HepG2 (cell line): ENCODE data around the gene C5orf47. TPM values are rescaled to one million over a fixed set of nuclear protein-coding genes. Genes with fewer than 3 reads are reported as not detected.

ENCODE experiments used
- ARHGAP35 ChIP-seq: sonication (generic); formaldehyde crosslinking; IDR thresholded peaks from 2 replicates; pipeline ENCODE4 v1.9.0; 2022; ENCODE audit warnings: mild to moderate bottlenecking, inconsistent platforms, moderate library complexity, missing genetic modification reagents, borderline replicate concordance
- CBX5 ChIP-seq: sonication (generic); formaldehyde crosslinking; IDR thresholded peaks from 2 replicates; pipeline ENCODE4 v1.4.0; 2020; ENCODE audit warnings: missing genetic modification reagents, borderline replicate concordance
- CEBPG ChIP-seq: IDR thresholded peaks from 2 replicates; pipeline ENCODE4 v1.6.1; 2016
- DR1 ChIP-seq: sonication (generic); formaldehyde crosslinking; IDR thresholded peaks from 2 replicates; pipeline ENCODE4 v1.8.0; 2021; ENCODE audit warnings: mild to moderate bottlenecking, missing genetic modification reagents, inconsistent platforms
- ELF3 ChIP-seq: IDR thresholded peaks from 2 replicates; pipeline ENCODE4 v1.6.1; 2016; ENCODE audit warnings: missing genetic modification reagents, missing compliant biosample characterization
- FLYWCH1 ChIP-seq: sonication (generic); formaldehyde crosslinking; IDR thresholded peaks from 2 replicates; pipeline ENCODE4 v1.8.1; 2023; ENCODE audit warnings: mild to moderate bottlenecking, missing genetic modification reagents
- HCFC1 ChIP-seq: fragments of 150-350 bp; IDR thresholded peaks from 2 replicates; pipeline ENCODE4 v1.6.1; 2014; ENCODE audit warnings: low read depth, low read length
- KDM5A ChIP-seq: fragments of 200-600 bp; sonication (generic); IDR thresholded peaks from 2 replicates; pipeline ENCODE4 v1.7.0; 2018; ENCODE audit warnings: antibody characterized with exemption, mild to moderate bottlenecking, low read length, borderline replicate concordance
- KLF12 ChIP-seq: sonication (generic); formaldehyde crosslinking; IDR thresholded peaks from 2 replicates; pipeline ENCODE4 v1.4.0; 2020; ENCODE audit warnings: missing genetic modification reagents, borderline replicate concordance
- MYC ChIP-seq: sonication (generic); formaldehyde crosslinking; IDR thresholded peaks from 2 replicates; pipeline ENCODE4 v1.9.0; 2021; ENCODE audit warnings: missing genetic modification reagents, borderline replicate concordance
- ONECUT2 ChIP-seq: sonication (generic); formaldehyde crosslinking; IDR thresholded peaks from 2 replicates; pipeline ENCODE4 v1.4.0; 2020; ENCODE audit warnings: missing genetic modification reagents
- SMARCE1 ChIP-seq: fragments of 450-650 bp; IDR thresholded peaks from 2 replicates; pipeline ENCODE4 v1.6.1; 2017; ENCODE audit warnings: borderline replicate concordance
- SNAI1 ChIP-seq: sonication (generic); formaldehyde crosslinking; IDR thresholded peaks from 2 replicates; pipeline ENCODE4 v1.5.0; 2020; ENCODE audit warnings: mild to moderate bottlenecking, missing genetic modification reagents, borderline replicate concordance
- SOX13 ChIP-seq, 3 experiments: fragments of 450-650 bp in 1 of 3; sonication (generic) in 1 of 3; formaldehyde crosslinking in 1 of 3; IDR thresholded peaks in 2 of 3; conservative IDR thresholded peaks in 1 of 3; 2 replicates each; pipeline versions ENCODE4 v1.5.0 to v1.6.1; 2016 to 2020; ENCODE audit warnings: antibody characterized with exemption in 1 of 3, mild to moderate bottlenecking in 1 of 3, missing compliant biosample characterization in 1 of 3, missing genetic modification reagents in 1 of 3, moderate library complexity in 1 of 3
- TARDBP ChIP-seq: sonication (generic); formaldehyde crosslinking; IDR thresholded peaks from 2 replicates; pipeline ENCODE4 v1.8.0; 2022; ENCODE audit warnings: mild to moderate bottlenecking, missing genetic modification reagents
- WIZ ChIP-seq: sonication (generic); formaldehyde crosslinking; IDR thresholded peaks from 2 replicates; pipeline ENCODE4 v1.5.1; 2020; ENCODE audit warnings: mild to moderate bottlenecking, missing genetic modification reagents
- ZBTB3 ChIP-seq: sonication (generic); formaldehyde crosslinking; IDR thresholded peaks from 2 replicates; pipeline ENCODE4 v1.4.0; 2020; ENCODE audit warnings: low read depth, mild to moderate bottlenecking, moderate library complexity, missing genetic modification reagents, borderline replicate concordance
- ZBTB38 ChIP-seq: sonication (generic); formaldehyde crosslinking; IDR thresholded peaks from 2 replicates; pipeline ENCODE4 v1.5.1; 2020; ENCODE audit warnings: mild to moderate bottlenecking, missing genetic modification reagents
- ZFP1 ChIP-seq: IDR thresholded peaks from 2 replicates; pipeline ENCODE4 v1.6.1; 2016
- ZNF296 ChIP-seq: sonication (generic); formaldehyde crosslinking; conservative IDR thresholded peaks from 2 replicates; pipeline ENCODE4 v1.5.0; 2020; ENCODE audit warnings: mild to moderate bottlenecking, missing genetic modification reagents
- ZSCAN29 ChIP-seq: sonication (generic); formaldehyde crosslinking; conservative IDR thresholded peaks from 2 replicates; pipeline ENCODE4 v1.4.0; 2020; ENCODE audit warnings: mild to moderate bottlenecking, missing genetic modification reagents
- polyA plus RNA-seq, 8 experiments: library from polyadenylated mRNA; depleted of rRNA in 3 of 8; stranded (reverse) in 7 of 8; unstranded in 1 of 8; fragments of >200 nt; fragmentation: Illumina TruSeq in 4 of 8; extraction: Trizol in 4 of 8; gene quantifications; 2 replicates each; pipeline versions ENCODE4 v1.2.1 to v1.2.3, GENCODE V29; 2011 to 2016; ENCODE audit warnings: low read depth in 4 of 8, missing spikeins in 1 of 8, mixed read lengths in 1 of 8; ENCODE audit not compliant: insufficient read depth in 1 of 8
- total RNA-seq, 5 experiments: library from RNA; depleted of rRNA; stranded (reverse); fragments of >200 nt; fragmentation: Illumina TruSeq; extraction: Trizol; gene quantifications; 2 replicates each; pipeline ENCODE4 v1.2.3, GENCODE V29; 2016; ENCODE audit warnings: low read depth in 1 of 5
- TF ChIP-seq, protein P1 (sequence below): IDR thresholded peaks from 2 replicates; pipeline ENCODE4 v1.4.0; 2020; ENCODE audit warnings: mild to moderate bottlenecking, missing genetic modification reagents
- TF ChIP-seq, protein P2 (sequence below): fragments of 450-650 bp; IDR thresholded peaks from 2 replicates; pipeline ENCODE4 v1.6.1; 2017; ENCODE audit warnings: mild to moderate bottlenecking
- TF ChIP-seq, protein P3 (sequence below): sonication (generic); formaldehyde crosslinking; IDR thresholded peaks from 2 replicates; pipeline ENCODE4 v1.4.0; 2020; ENCODE audit warnings: missing genetic modification reagents

C5orf47 gene
- total and polyA plus RNA-seq, 2 of the 13 experiments (the other 11 are each of a cell fraction or from before 2014, with no cell fraction given), result not detected

DNA sequence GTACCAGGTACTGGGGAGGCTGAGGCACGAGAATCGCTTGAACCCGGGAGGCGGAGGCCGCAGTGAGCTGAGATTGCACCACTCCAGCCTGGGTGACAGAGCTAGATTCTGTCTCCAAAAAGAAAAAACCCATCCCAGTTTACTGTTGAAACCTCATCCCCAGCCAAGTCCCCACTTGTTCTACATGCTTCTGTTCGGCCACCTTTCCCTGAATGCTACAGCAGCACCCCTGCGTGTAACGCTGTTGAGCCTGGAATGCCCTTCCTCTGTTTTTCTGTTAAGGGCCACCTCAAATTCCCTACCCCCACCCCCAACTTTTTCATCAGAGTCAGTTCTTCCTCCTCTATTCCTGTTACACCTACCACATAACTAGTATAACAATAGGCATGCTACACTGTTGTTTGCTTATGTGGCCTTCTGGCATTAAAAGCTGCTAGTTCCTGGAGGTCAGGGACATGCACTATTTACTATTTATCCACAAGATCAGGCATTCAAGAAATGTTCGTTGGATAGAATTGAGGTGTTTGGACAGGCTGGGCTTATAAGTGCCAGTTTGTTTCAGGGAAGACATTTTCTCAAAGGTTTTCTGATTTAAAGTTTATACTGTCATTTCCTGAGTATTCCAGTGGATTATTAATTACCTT is 47.1 kb upstream of the C5orf47 start (continued):
- TF ChIP-seq SMARCE1, result no peak
- no peak; the same call in 1 of the 2 replicates for TF ChIP-seq KDM5A
- TF ChIP-seq HCFC1, result no peak
- TF ChIP-seq MYC (CRISPR knock-in tag), result no peak
- TF ChIP-seq ONECUT2 (CRISPR knock-in tag), result no peak
- TF ChIP-seq ZSCAN29 (CRISPR knock-in tag), result peak; percentile 68; the same call in 1 of the 2 replicates
- TF ChIP-seq FLYWCH1 (CRISPR knock-in tag), result no peak
- no peak for TF ChIP-seq ZNF296 (CRISPR knock-in tag)
- no peak for TF ChIP-seq SNAI1 (CRISPR knock-in tag)
- TF ChIP-seq SOX13 (IDR thresholded peaks at IDR 0.05), result peak; percentile 97
- peak in 1 of 2 experiments; percentile 99; a peak in 2 of 4 replicates for TF ChIP-seq SOX13 (CRISPR knock-in tag; conservative IDR thresholded peaks at IDR 0.05 in 1 of 2, IDR thresholded peaks at IDR 0.05 in 1 of 2)
- peak; percentile 36; the same call in 1 of the 2 replicates for TF ChIP-seq CBX5
- TF ChIP-seq TARDBP (CRISPR knock-in tag), result peak; percentile 81
- no peak for TF ChIP-seq KLF12 (CRISPR knock-in tag)
- TF ChIP-seq CEBPG, result peak; percentile 40
- peak; percentile 56; the same call in 1 of the 2 replicates for TF ChIP-seq ZBTB38 (CRISPR knock-in tag)
- TF ChIP-seq, protein P1, sequence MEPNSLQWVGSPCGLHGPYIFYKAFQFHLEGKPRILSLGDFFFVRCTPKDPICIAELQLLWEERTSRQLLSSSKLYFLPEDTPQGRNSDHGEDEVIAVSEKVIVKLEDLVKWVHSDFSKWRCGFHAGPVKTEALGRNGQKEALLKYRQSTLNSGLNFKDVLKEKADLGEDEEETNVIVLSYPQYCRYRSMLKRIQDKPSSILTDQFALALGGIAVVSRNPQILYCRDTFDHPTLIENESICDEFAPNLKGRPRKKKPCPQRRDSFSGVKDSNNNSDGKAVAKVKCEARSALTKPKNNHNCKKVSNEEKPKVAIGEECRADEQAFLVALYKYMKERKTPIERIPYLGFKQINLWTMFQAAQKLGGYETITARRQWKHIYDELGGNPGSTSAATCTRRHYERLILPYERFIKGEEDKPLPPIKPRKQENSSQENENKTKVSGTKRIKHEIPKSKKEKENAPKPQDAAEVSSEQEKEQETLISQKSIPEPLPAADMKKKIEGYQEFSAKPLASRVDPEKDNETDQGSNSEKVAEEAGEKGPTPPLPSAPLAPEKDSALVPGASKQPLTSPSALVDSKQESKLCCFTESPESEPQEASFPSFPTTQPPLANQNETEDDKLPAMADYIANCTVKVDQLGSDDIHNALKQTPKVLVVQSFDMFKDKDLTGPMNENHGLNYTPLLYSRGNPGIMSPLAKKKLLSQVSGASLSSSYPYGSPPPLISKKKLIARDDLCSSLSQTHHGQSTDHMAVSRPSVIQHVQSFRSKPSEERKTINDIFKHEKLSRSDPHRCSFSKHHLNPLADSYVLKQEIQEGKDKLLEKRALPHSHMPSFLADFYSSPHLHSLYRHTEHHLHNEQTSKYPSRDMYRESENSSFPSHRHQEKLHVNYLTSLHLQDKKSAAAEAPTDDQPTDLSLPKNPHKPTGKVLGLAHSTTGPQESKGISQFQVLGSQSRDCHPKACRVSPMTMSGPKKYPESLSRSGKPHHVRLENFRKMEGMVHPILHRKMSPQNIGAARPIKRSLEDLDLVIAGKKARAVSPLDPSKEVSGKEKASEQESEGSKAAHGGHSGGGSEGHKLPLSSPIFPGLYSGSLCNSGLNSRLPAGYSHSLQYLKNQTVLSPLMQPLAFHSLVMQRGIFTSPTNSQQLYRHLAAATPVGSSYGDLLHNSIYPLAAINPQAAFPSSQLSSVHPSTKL (CRISPR knock-in tag), result peak; percentile 98
- TF ChIP-seq ARHGAP35, result no peak
- TF ChIP-seq WIZ (CRISPR knock-in tag), result no peak
- TF ChIP-seq, protein P2, sequence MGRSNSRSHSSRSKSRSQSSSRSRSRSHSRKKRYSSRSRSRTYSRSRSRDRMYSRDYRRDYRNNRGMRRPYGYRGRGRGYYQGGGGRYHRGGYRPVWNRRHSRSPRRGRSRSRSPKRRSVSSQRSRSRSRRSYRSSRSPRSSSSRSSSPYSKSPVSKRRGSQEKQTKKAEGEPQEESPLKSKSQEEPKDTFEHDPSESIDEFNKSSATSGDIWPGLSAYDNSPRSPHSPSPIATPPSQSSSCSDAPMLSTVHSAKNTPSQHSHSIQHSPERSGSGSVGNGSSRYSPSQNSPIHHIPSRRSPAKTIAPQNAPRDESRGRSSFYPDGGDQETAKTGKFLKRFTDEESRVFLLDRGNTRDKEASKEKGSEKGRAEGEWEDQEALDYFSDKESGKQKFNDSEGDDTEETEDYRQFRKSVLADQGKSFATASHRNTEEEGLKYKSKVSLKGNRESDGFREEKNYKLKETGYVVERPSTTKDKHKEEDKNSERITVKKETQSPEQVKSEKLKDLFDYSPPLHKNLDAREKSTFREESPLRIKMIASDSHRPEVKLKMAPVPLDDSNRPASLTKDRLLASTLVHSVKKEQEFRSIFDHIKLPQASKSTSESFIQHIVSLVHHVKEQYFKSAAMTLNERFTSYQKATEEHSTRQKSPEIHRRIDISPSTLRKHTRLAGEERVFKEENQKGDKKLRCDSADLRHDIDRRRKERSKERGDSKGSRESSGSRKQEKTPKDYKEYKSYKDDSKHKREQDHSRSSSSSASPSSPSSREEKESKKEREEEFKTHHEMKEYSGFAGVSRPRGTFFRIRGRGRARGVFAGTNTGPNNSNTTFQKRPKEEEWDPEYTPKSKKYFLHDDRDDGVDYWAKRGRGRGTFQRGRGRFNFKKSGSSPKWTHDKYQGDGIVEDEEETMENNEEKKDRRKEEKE, result no peak
- no peak for TF ChIP-seq ZBTB3 (CRISPR knock-in tag)
- TF ChIP-seq ZFP1 (CRISPR knock-in tag), result no peak
- peak; percentile 98 for TF ChIP-seq ELF3 (CRISPR knock-in tag)
- TF ChIP-seq, protein P3, sequence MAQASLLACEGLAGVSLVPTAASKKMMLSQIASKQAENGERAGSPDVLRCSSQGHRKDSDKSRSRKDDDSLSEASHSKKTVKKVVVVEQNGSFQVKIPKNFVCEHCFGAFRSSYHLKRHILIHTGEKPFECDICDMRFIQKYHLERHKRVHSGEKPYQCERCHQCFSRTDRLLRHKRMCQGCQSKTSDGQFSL (CRISPR knock-in tag), result no peak
- no peak for TF ChIP-seq DR1 (CRISPR knock-in tag)
